Measurements from ENCODE around the gene CMSS1.

Gene CMSS1

DNA sequence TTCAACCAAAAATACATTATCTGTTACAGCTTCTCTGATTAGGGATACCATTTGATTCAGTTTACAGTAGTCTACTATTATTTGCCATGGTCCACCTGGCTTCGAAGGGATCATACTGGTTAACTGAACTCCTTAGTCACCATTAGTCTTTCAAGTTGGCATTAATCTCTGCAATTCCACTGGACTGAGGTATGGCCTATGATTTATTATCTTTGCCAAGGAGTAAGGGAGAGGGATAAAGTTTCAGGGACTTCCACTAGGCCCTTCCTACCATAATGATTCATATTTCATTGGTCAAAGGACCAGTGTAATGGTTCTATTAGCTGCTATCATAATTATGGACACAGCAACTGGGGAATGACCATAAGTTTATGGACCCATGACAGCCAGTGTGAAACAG is 7.3 kb upstream of the CMSS1 start:
- TF ChIP-seq FOXP2 (optimal IDR thresholded peaks at IDR 0.05; ENCODE audit: borderline replicate concordance, extremely low read depth, extremely low read length, insufficient read depth) (no peak), POLR2AphosphoS5 (IDR thresholded peaks at IDR 0.05; ENCODE audit: low read depth, low read length) (no peak), TAF1 (IDR thresholded peaks at IDR 0.05; ENCODE audit: borderline replicate concordance, insufficient read depth, low read length) (no peak), SIN3A (IDR thresholded peaks at IDR 0.05; ENCODE audit: borderline replicate concordance, insufficient read depth, low read length) (no peak)
- TF ChIP-seq, protein P1, sequence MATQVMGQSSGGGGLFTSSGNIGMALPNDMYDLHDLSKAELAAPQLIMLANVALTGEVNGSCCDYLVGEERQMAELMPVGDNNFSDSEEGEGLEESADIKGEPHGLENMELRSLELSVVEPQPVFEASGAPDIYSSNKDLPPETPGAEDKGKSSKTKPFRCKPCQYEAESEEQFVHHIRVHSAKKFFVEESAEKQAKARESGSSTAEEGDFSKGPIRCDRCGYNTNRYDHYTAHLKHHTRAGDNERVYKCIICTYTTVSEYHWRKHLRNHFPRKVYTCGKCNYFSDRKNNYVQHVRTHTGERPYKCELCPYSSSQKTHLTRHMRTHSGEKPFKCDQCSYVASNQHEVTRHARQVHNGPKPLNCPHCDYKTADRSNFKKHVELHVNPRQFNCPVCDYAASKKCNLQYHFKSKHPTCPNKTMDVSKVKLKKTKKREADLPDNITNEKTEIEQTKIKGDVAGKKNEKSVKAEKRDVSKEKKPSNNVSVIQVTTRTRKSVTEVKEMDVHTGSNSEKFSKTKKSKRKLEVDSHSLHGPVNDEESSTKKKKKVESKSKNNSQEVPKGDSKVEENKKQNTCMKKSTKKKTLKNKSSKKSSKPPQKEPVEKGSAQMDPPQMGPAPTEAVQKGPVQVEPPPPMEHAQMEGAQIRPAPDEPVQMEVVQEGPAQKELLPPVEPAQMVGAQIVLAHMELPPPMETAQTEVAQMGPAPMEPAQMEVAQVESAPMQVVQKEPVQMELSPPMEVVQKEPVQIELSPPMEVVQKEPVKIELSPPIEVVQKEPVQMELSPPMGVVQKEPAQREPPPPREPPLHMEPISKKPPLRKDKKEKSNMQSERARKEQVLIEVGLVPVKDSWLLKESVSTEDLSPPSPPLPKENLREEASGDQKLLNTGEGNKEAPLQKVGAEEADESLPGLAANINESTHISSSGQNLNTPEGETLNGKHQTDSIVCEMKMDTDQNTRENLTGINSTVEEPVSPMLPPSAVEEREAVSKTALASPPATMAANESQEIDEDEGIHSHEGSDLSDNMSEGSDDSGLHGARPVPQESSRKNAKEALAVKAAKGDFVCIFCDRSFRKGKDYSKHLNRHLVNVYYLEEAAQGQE (IDR thresholded peaks at IDR 0.05; ENCODE audit: insufficient read depth in 1 of 2, low read depth in 2 of 2, low read length in 2 of 2), result no peak

DNA sequence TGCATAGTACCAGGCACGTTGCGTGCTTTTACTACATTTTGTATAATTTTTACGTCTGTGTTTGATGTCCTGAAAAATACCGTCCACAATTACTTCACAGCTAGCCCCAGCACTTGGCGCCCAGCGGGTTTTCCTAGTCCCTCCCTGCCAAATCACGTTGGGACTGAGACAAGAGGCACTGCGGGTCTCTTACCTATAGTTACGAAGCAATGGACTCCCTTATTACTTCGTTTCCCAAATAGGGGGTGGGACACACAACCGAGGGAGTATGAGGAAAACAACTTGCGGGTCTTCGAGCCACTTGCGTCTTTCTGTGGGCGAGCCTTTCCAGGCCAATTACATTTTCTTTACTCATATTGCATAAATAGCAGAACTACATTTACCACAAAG is 620 bp upstream of the CMSS1 start:
- TF ChIP-seq, protein P1 (IDR thresholded peaks at IDR 0.05; ENCODE audit: insufficient read depth in 1 of 2, low read depth in 2 of 2, low read length in 2 of 2), result no peak
- TF ChIP-seq FOXP2 (optimal IDR thresholded peaks at IDR 0.05; ENCODE audit: borderline replicate concordance, extremely low read depth, extremely low read length, insufficient read depth) (no peak), POLR2AphosphoS5 (IDR thresholded peaks at IDR 0.05; ENCODE audit: low read depth, low read length) (no peak), TAF1 (IDR thresholded peaks at IDR 0.05; ENCODE audit: borderline replicate concordance, insufficient read depth, low read length) (no peak; the same call in 1 of the 2 replicates), SIN3A (IDR thresholded peaks at IDR 0.05; ENCODE audit: borderline replicate concordance, insufficient read depth, low read length) (no peak)

DNA sequence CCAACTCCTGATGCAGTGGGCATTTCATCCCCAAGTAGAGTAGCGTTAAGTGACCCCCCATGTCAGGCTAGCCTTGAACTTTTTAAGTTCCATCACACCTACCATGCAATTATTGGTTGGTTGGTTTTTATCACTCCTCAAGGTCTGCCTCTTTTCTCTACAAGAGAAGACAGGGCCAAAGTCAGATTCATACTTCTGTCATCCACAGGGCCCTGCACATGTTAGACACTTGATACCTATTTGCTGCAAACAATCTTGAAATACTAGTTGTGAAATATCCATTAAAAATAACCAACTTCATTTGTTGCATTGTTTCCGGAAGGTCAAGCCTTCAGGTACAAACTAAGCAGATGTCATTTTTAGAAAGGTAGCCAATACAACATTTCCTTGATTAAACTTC is 1.2 kb downstream of the CMSS1 start:
- no peak for TF ChIP-seq FOXP2 (optimal IDR thresholded peaks at IDR 0.05; ENCODE audit: borderline replicate concordance, extremely low read depth, extremely low read length, insufficient read depth)

DNA sequence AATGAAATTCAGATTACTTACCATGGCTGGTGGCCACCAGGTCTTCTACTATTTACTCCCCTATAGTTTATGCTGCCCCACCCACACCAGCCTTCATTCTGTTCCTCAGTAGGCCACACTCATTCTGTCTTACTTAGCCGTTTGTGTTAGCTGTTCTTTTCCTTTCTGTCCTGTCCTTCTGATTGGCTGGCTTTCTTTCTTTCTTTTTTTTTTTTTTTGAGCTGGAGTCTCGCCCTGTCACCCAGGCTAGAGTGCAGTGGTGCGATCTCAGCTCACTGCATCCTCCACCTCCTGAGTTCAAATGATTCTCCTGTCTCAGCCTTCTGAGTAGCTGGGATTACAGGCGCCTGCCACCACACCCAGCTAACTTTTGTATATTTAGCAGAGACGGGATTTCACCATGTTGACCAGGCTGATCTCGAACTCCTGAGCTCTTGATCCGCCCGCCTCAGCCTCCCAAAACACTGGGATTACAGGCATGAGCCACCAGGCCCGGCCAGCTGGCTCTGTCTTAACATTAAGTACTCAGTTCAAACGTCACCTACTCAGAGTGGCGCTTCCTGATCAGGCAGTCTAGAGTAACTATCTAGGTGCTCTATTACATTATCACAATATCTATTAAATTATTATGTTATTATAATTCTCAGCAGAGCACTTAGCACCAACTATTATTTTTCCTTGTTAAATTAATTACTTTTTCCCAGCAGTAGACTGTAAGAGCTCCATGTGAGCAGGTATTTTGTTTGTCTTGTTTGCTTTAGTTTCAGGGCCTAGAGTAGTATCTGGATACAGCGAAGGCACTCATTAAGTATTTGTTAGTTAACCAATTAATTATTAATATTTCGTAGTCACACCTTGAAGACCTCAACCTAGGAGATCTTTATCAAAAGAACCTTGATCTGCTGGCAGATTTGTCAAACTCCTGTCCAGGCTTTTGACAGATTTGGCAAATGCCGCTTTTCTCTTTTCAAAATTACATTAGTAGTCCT is 6.4 kb downstream of the CMSS1 start:
- no peak for TF ChIP-seq SIN3A (IDR thresholded peaks at IDR 0.05; ENCODE audit: borderline replicate concordance, insufficient read depth, low read length)
- TF ChIP-seq, protein P1 (IDR thresholded peaks at IDR 0.05; ENCODE audit: insufficient read depth in 1 of 2, low read depth in 2 of 2, low read length in 2 of 2), result no peak
- TF ChIP-seq FOXP2 (optimal IDR thresholded peaks at IDR 0.05; ENCODE audit: borderline replicate concordance, extremely low read depth, extremely low read length, insufficient read depth), result no peak
- TF ChIP-seq POLR2AphosphoS5 (IDR thresholded peaks at IDR 0.05; ENCODE audit: low read depth, low read length), result no peak
- no peak for TF ChIP-seq TAF1 (IDR thresholded peaks at IDR 0.05; ENCODE audit: borderline replicate concordance, insufficient read depth, low read length)

DNA sequence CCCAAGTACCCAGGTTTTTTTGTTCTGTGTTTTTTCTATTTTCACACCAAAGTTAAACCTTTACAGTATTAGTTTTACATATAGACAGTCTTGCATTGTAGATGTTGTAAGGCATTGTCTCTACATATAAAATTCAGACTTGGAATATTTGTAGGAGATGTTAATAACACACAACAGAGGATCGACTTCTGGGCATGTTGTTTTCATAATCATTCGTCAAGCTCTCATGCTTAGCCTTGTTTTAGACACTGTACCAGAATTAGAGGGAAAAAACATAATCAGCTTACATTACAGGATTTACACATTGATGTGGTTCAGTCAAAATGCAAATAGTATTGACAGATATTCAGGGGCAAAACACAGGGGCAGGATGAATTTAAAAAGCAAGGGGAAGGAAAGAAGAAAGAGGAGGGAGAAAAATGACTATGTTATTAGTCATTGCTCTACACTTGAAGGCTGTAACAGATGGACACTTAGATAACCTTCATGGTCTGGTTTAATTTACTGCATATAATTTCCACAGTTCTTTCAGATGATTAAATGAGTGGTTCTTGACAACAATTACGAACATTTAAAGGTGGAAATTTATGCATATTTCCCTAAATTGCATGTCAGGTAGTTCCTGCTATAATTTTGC is 7.5 kb downstream of the CMSS1 start:
- TF ChIP-seq, protein P1 (IDR thresholded peaks at IDR 0.05; ENCODE audit: insufficient read depth in 1 of 2, low read depth in 2 of 2, low read length in 2 of 2), result no peak
- TF ChIP-seq TAF1 (IDR thresholded peaks at IDR 0.05; ENCODE audit: borderline replicate concordance, insufficient read depth, low read length) (no peak), SIN3A (IDR thresholded peaks at IDR 0.05; ENCODE audit: borderline replicate concordance, insufficient read depth, low read length) (no peak), FOXP2 (optimal IDR thresholded peaks at IDR 0.05; ENCODE audit: borderline replicate concordance, extremely low read depth, extremely low read length, insufficient read depth) (no peak)
